GM18508 (cell line): Measurements from ENCODE around the gene PTPRD.

ENCODE experiments used
- ATAC-seq: cut with Tn5 transposase; IDR thresholded peaks from one replicate; pipeline ENCODE4 v1.9.1; 2021; ENCODE audit warnings: moderate number of reproducible peaks; ENCODE audit not compliant: insufficient read depth, unreplicated experiment

Gene PTPRD

GRCh38 chr9:8417341-8417740 is 2195.5 kb downstream of the PTPRD start:
- no peak for ATAC-seq

- no peak for ATAC-seq
Measured at GRCh38 chr9:8412327-8412726, 2200.5 kb downstream of the PTPRD start.

- ATAC-seq = no peak
Measured at GRCh38 chr9:8408575-8409190, 2204.1 kb downstream of the PTPRD start.

GRCh38 chr9:8401961-8402705 is 2210.7 kb downstream of the PTPRD start:
- ATAC-seq = no peak

GRCh38 chr9:8400378-8400777 is 2212.4 kb downstream of the PTPRD start:
- ATAC-seq = no peak

GRCh38 chr9:8395022-8395421 is 2217.8 kb downstream of the PTPRD start:
- no peak for ATAC-seq

GRCh38 chr9:8394341-8394740 is 2218.5 kb downstream of the PTPRD start:
- no peak for ATAC-seq

GRCh38 chr9:8392866-8393265 is 2219.9 kb downstream of the PTPRD start:
- ATAC-seq = no peak

GRCh38 chr9:8391566-8391965 is 2221.2 kb downstream of the PTPRD start:
- no peak for ATAC-seq

GRCh38 chr9:8391132-8391531 is 2221.7 kb downstream of the PTPRD start:
- ATAC-seq = no peak

- no peak for ATAC-seq
Measured at GRCh38 chr9:8390571-8390970, 2222.2 kb downstream of the PTPRD start.

GRCh38 chr9:8389531-8389930 is 2223.3 kb downstream of the PTPRD start:
- no peak for ATAC-seq

GRCh38 chr9:8388132-8388531 is 2224.7 kb downstream of the PTPRD start:
- no peak for ATAC-seq

GRCh38 chr9:8384091-8384490 is 2228.7 kb downstream of the PTPRD start:
- ATAC-seq = no peak

- no peak for ATAC-seq
Measured at GRCh38 chr9:8382777-8383527, 2229.8 kb downstream of the PTPRD start.

GRCh38 chr9:8382266-8382665 is 2230.5 kb downstream of the PTPRD start:
- ATAC-seq = no peak

- no peak for ATAC-seq
Measured at GRCh38 chr9:8381601-8382000, 2231.2 kb downstream of the PTPRD start.

GRCh38 chr9:8374471-8374870 is 2238.3 kb downstream of the PTPRD start:
- ATAC-seq = no peak

- no peak for ATAC-seq
Measured at GRCh38 chr9:8371686-8372085, 2241.1 kb downstream of the PTPRD start.

GRCh38 chr9:8366161-8366926 is 2246.5 kb downstream of the PTPRD start:
- no peak for ATAC-seq
